Activated CD8-positive, alpha-beta memory T cell treated with anti-CD3 and anti-CD28 coated beads for 1 hour (primary cell): ENCODE measurements around the gene HTR3A.
A peak's percentile ranks its signal among the peaks of the same experiment; 100 is the strongest.

Experiments used
- DNase-seq, 2 donors: peaks; one replicate each; pipeline ENCODE4 v3.0.0-alpha.2; 2020; ENCODE audit warnings: low read depth in 1 of 2; ENCODE audit errors: extremely low read depth in 1 of 2

The HTR3A gene

GRCh38 chr11:114016986-114017385, 42.1 kb downstream of the HTR3A start:
- no peak for DNase-seq

- no peak for DNase-seq
Observed at GRCh38 chr11:114017723-114018122, 42.8 kb downstream of the HTR3A start.

DNA sequence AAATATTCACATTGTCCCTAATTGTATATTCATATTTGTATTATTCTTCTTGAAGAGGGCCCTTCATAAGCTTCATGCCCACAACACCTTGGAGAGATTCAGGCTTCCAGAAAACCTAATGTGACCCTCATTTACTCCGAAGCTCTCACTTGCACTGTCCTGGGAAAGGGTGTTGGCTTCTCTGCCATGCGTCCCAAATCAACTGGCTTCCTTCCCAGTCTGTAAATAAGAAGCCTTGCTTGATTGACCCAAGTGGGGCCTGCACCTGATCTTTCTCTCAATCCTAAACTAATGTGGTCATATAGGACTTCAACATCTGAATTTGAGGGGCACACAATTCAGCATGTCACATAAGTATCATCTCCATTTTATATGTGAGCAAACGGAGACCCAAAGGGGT, 44.1 kb downstream of the HTR3A start:
- DNase-seq, result no peak

DNA sequence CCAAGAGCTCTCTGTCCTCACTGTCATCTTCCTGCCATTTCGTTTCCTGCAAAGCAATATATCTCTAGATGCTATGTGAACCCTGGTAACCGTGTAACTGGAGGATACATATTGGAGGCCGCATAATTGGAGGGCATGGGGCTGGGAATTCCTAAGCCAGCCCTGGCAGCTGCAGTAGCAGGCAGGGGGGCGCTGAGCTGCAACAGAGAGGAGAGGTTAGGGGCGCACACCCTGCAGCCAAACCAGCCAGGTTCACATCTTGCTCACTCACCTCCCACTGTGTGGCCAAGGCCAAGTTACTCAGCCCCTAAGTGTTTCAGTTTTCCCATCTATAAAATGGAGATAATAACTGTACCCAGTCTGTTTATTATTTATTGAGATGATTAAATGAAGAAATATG, 44.7 kb downstream of the HTR3A start:
- no peak for DNase-seq

- DNase-seq, result no peak
Observed at GRCh38 chr11:114025329-114025907, 50.5 kb downstream of the HTR3A start.

DNA sequence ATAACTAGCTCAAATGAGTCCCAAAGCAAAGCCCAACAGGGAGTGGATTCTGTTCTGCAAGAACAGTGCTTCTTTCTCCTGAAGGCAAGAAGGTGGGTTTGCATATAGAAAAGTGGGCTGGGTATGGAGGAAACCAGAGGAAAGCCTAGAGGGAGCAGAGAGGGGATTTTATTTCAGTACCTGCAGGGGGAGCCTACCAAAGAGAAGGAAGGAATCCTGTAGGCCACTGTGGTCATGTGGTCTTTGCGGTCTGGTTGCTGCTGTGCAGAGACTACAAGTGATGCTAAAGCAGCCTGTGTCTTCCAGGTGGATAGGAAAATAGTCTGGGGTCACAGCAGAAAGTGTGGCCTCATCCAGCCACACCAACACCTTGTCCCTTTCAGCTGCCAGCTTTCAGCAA, 51.4 kb downstream of the HTR3A start:
- DNase-seq, result no peak

DNA sequence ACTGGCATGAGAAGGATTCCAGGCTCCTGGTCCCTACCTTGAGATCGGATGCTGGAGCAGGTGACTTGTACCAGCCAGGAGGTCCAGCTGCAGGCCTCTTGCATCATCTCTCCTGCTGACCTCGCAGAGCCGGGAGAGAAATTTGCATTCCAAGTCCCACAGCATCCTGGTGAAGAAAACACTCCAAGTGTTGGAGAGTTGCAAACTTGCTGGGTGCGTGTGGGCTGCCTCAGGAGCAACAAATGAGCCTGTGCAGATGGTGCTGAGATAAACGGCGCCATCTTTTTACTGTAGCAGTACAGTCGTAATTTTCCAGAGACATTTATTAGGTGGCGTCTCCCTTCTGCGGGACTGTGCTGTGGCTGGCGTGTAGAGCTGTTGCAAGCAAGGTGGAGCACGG, 52.5 kb downstream of the HTR3A start:
- no peak for DNase-seq

DNA sequence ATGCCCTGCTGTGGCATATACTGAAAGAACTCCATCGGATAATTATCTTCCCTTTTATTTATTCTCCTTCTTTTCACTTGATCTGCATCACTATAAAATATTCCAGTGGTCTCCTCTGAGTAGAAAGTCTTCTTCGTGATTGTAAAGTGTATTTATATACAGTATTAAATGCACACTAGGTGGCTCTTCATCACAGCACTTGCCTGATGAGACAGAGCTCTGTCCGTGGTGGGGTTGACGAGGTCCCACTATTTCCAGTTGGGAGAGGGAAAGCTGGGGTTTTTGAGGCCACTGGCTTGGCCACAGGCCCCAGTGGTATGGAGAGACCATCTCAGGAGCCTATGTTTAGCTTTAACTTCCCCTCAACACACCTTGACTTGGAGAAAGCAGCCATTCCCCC, 53.0 kb downstream of the HTR3A start:
- no peak for DNase-seq

GRCh38 chr11:114031246-114031966, 56.5 kb downstream of the HTR3A start:
- DNase-seq, result no peak

GRCh38 chr11:114031967-114032320, 57.0 kb downstream of the HTR3A start:
- no peak for DNase-seq

GRCh38 chr11:114033066-114033465, 58.2 kb downstream of the HTR3A start:
- no peak for DNase-seq

GRCh38 chr11:114033572-114033971, 58.7 kb downstream of the HTR3A start:
- DNase-seq, result no peak

DNA sequence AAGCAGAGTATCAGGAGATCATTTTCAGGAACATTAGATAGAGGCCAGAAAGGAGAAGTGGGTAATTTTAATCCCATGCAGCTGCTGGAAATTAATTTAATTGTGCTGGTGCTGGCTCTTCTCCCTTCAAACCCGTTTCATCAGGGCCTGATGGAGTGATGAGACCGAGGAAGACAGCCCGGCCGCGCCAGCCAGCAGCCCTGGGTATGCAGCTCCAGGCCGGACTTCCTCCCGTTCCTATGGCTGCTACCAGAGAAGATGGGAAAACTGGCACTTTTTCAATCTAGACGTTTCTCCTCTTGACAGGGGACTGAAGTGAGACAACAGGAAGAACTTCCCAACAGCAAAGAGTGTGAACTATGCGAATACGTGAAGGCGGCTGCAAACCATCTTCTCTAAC, 60.0 kb downstream of the HTR3A start:
- no peak for DNase-seq

GRCh38 chr11:114036147-114036811, 61.4 kb downstream of the HTR3A start:
- peak in 1 of 2 donors; percentile 37 for DNase-seq

DNA sequence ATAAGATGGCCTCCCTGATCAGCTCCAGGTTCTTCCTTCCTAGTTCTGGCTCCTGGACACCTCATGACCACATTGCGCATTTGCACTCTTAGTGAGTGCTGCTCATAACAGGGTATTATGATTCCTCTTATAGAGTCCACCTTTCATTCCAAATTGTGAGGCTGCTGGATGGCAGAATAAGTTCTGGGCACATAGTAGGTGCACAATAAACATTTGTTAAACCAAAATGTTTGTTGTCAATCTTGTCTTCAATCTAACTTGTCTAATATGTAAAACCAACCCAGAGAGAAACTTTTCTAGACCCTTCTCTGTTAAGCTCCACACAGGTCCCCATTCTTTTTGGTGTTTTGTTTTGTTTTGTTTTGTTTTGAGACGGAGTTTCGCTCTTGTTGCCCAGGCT, 62.0 kb downstream of the HTR3A start:
- no peak for DNase-seq

- no peak for DNase-seq
Observed at GRCh38 chr11:114039551-114039950, 64.6 kb downstream of the HTR3A start.
